HG03066 (cell line): Measurements from ENCODE around the gene CDK14.
A peak's percentile ranks its signal among the peaks of the same experiment; 100 is the strongest.
"Not testable (repeated sequence)": the region's sequence is repeated elsewhere in the genome, so short reads cannot be mapped to it uniquely, and the experiment has no call there.

Experiments used
- ATAC-seq: cut with Tn5 transposase; IDR thresholded peaks from one replicate; pipeline ENCODE4 v1.9.1; 2021; ENCODE audit warnings: low read depth; ENCODE audit not compliant: unreplicated experiment

Gene CDK14

DNA sequence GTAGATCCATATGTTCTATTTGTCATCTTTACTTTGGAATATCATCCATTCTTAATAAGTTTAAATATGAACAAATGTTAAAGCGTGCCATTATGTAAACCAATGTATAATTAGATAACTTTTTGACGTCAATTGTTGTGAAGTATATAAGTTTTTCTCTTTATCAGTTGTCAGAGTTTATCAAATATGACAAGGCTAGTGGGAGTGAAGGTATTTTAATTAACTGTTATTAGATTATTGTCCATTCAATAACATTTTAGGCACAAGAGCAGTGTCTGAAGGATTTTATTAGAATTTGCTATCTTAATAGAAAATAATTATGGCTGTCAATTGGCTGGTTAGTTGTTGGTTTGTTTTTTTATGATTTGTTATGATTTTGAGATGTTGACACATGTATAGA, 280.6 kb downstream of the CDK14 start:
- no peak for ATAC-seq

DNA sequence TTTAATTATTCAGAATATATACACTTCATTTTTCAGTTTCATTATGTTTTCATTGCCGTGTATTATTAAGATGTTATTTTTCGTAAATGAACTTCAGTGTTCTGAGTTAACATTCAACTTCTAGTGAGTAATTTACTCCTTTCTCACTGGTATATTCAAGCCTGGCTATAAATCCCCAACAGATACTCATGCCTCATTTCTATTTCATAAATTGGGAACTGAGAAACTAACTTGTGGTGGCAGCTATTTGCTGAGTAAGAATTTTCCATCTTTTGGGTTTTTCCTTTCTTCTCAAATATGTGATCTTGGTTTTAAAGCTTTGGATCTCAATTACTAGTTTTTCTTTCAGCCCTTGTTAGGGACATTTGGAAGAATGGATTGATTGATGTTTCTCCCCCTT, 281.1 kb downstream of the CDK14 start:
- no peak for ATAC-seq

DNA sequence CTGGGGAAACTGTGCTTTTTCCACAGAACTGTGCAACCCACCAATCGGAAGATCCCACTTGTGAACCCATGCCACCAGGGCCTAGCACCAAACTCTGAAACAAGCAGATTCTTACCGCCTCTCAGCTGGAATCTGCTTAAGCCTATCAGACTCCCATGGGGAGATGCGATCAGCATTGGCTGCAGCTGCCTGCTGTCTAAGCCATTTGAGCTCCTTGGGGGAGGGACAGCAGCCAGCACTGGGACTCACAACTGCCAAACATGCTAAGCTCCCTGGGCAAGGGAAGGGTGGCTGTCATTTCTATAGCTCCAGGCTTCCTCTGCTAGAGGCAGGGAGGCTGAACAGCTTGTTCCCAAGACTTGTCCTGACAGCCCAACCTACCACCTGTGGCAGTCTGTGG, 283.8 kb downstream of the CDK14 start:
- no peak for ATAC-seq

DNA sequence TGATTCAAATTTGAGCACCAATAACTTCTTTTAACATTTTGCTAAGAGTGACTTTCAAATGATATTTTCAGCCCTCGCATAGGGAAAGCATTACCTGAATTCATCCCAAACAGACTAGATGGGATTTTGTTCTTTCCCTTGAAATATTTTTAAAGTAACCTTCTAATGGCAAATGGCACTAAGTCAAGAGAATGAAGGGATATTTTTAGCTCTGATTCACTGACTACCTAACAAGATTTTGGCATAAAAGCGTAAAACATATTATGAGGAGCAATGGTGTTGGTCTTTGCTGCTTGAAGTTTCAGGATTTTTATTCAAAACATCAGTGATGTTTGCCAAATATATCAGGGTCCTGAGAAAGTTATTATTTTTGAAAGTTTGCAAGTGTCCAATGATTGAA, 290.3 kb downstream of the CDK14 start:
- no peak for ATAC-seq

DNA sequence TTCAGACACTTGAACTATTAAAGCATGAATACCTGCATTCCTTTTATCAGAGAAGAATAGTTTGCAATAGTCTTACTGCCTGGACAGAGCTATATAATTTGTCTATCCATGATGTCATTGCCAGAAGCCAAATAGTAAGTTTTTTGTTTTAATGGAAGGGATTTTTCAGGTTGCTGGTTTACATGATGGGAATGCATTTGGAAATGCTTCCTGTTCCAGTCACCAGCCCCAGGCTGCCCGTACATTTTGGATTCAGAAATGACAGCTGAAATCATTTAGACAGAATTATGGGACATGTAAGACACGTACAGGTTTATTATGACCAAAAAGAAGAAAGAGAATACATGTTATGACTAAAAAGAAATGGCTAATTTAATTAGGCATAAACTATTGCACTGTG, 293.1 kb downstream of the CDK14 start:
- ATAC-seq, result no peak

DNA sequence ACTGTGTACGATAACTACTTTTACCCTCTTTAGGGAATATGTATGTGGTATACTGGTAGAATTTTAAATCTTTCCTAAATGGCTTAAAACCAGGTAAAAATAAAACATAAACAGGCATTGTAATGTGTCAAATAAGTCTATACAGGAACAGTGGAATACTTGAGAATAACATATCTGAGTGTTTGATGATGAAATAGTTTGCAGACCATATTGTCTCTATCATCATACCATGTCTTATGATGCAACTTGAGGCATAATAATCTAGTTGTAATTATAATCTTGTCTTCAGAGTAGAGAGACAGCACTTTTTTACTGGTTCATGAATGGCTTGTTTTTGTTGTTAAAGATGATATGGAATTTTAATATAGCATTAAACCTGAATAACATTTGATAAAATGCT, 293.5 kb downstream of the CDK14 start:
- ATAC-seq, result no peak

DNA sequence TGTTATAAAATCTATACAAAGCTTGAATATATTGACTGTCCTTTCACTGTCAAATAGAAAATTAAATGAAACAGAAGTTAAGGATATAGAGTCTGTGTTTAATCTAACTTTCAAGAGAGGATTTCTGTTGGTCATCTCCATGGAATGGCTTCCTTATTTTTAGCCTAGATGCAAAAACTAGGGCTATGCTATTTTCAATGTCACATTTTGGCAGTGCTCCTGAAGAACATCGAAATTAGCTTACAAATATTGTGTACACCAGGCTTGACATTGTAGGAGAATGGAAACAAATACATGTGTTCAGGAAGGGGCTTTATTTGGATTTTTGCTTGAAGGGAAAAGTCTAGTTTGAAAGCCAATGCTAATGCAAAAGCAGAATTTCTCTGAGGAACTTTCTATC, 295.4 kb downstream of the CDK14 start:
- ATAC-seq, result no peak

DNA sequence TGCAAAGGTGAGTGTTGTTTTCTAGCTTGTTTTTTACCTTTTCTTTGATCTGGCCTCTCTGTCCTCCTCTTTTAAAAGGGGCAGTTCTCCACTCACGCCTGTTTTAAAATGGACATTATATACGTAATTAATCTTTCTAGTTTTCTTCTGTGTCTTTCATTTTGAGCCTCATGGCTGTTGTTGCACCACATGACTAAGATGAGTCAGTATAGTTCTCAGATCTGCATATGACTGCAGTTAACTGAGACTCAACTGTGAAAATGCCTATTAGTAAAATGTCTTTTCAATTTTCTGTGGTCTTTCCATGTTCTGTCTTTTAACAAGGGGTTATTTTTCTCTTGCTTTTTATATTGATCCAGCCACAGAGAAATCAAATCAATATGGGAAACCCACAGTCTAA, 296.1 kb downstream of the CDK14 start:
- ATAC-seq, result peak; percentile 77

DNA sequence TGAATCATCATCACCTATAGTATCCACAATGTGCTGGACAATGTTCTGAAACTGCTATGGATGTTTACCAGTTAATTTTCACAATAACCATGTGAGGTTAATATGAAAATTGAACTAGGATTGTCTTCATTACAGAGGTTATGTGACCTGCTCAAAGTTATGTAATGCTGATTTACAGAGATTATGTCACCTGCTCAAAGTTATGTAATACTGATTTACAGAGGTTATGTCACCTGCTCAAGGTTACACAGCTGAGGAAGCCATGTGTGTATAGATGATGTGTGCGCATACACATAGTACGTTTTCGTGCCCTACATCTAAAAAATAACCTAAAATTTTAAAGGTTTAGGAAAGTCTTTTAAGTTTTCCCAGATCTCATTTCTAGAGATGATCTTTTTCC, 298.0 kb downstream of the CDK14 start:
- no peak for ATAC-seq

DNA sequence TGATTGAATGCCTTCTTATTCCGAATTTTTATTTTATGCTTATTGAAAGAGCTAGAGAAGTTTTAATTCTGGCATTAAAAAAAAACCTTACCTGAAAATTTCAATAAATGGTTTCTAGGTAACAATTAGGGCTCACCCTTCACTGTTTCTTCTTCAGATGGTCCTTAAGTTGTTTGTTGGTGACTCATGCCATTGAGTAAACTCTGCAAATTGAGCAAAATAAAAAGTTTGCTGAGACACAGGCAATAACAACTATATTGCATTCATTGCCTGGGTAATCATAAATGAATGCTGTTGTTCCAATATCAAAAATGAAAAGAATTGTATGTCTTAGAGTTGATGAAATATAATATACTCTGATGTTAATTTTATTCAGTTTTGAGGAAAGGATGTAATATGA, 300.3 kb downstream of the CDK14 start:
- no peak for ATAC-seq

DNA sequence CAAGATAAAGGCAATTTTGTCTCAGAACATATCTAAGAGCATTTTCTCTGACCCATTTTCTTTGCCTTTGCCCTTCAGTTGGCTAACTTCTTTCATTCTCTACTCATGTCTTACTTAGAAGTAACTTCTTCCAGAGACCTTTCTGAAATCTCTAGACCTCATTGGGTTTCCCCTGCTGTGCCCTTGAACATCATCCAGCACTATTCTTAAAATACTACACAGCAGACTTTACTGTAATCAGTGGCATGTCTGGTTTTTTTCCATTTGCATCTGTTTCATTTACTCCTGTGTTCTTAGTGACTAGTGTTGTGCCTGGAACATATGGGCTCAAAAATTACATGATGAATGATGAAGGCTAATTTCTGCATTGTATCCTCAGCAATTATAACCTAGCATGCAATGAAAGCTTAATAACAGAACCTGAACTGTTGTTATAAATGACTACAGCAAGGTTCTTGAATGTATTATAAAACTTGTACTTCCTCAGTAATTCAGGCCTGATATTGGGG, 301.9 kb downstream of the CDK14 start:
- no peak for ATAC-seq

DNA sequence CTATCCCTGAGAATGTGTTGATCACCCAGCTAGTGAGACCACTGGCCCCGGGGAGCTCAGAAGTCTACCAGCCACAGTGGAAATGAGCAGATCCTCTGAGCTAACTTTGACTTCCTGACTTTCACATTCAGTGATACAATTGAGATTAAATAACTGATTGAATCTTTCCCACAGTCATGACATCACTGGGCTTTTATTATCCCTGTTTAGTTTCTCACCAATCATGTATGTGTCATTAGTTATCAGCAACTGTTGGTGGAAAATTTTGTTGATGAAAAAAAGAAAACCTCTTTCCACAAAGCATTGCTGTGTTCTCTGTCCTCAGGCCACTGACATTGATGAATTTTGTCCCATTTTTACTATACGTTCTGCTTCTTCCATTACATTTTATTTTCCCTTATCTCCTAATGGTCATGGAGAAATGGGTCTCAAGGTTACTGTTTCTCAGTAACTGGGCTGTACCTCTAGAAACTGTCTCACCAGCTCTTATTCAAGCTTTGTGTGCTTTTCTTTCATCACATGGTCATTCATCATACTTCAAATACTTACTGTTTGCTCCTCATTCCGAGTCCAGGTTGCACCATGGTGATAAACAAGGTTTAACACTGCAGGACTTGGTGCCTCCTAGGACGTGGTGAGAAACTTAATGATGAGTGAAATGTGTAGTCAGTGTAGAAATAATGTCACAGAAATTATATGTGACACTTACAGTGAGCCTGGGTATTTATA, 304.7 kb downstream of the CDK14 start:
- no peak for ATAC-seq

DNA sequence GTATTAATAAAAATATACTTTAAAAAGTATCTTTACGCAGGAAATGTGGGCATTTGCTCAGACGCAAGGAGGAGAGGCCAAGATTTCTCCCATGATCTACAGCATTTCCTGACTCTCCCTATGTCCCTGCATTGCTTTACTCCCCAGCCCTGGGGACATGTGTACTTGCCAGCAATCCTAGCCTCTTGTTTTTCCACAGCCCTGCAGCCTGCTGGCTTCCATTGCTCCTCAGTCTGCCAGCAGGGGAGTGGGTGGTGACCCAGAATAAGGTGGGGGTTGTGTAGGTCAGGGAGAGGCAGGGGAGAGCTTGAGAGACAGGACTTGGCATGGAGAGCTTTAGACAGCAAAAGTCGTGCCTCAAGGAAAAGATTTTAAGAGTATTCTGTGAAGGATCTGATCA, 307.7 kb downstream of the CDK14 start:
- ATAC-seq, result no peak

DNA sequence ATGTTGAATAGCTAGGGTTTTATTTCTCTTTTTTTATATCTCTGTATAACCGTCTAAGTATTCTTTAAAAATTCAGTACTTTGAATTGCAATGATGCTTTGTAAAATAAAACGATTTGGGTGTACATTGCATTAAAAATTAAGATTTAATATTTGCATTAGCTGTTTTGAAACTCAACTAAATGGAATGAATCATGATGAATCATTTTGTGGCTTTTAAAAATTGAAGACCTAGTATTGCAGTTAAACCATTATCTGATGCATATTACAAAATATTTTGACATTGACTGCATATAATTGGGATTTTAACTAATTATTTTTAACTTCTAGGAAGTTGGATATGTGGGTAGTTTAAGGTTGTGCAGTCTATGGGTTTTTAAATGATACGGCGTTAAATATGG, 314.0 kb downstream of the CDK14 start:
- ATAC-seq, result no peak

DNA sequence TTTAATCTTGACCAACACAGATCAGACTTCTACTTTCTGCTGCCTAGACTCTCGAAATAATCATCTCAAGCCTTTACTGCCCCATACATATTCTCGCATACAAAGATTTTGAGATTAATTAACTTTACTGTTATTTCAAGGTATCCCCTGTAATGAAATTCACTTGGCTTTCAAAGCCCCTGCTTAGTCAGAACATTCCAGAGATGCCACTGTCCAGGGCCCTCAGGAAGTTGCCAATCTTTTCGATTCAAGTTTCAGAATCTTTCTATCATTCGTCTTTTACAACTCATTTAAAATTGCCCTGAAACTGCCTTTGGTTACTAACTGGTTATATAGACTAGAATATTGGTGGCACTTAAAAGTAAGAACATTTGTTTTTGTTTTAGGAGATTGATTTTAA, 320.2 kb downstream of the CDK14 start:
- no peak for ATAC-seq

DNA sequence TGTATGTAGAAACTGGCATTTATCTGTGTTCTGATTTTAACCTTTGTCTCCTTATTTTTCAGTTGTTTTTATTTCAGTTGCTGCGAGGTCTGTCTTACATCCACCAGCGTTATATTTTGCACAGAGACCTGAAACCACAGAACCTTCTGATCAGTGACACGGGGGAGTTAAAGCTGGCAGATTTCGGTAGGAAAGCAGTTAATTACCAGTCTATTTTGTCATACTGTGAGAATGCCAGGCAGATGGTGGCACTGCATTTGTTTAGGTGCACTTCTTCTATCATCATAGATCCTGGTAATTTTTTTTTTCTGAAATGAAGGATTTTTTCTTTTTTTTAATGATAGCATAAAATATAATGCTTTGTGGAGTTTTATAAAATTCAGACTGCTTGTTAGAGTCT, 321.4 kb downstream of the CDK14 start:
- no peak for ATAC-seq

DNA sequence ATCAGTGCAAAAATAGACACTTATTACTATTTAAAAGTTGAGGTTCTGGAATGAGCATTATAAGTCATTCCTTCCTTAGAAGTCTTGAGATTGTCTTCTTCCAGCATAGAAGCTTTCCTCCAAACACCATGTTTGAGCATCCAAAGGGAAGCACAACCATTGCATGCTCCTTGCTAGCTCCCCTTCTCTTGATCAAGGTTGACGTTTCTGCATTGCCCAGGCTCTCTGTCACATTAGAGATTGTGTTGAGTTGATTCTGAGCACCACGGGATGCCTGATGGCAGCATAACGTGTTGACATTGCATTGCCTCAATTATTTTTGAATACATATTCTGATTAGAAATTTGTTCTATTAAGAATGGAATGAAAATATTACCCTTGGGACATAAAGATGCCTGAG, 322.2 kb downstream of the CDK14 start:
- no peak for ATAC-seq

DNA sequence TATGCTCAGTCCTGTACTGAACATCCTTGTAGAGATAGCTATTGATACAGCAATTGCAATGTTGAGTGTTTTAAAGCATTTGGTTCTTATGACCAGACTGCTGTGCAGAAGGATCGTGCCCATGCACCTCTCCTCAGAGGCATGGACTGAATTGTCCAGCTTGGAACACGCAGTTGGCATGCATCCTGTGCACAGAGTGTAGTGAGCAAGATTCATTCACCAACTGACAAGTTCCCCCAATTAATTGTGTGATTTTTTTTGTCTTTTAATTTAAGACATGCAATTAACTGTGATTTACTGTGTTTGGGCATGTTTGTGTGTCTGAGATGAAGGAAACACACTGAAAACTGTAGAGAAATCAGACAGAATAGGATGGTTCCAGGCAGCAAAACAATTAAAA, 323.7 kb downstream of the CDK14 start:
- no peak for ATAC-seq

DNA sequence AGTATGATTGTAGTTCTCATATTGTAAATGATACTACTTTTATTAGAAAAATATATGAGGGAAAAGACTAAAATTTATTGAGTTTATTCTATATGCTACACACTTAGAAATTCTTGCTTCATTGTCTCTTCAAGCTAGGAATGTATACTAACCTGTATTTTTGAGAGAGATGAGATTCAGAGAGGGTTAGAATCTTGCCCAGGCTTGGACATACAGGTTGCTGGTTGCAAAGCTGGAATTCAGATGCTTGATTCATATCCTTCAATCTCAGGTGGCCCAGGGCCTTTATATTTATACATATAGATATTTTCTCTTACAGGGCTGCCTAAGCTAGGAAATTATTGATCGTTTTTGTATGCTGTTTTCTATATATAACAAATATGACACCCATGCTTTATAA, 324.2 kb downstream of the CDK14 start:
- no peak for ATAC-seq

DNA sequence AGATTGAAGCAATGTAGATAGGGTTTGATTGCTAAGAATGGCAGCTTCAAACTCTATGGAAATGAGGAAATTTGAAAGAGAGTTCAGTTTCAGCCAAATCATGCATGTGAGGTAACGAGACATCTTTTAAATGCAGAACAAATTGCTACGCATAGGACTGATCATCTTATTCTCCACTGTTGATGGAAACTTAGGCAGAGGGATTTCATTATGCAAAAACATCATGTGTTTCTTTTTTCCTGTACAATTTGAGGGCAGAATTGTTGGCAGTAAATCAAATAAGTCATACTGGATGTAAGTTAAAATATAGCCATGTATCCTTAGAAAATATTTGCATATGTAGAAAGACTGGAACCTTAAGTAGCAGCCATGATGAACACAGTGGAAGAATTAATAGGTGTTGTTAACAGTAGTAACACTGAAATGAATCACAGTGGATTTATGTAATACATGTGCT, 327.4 kb downstream of the CDK14 start:
- ATAC-seq, result no peak

DNA sequence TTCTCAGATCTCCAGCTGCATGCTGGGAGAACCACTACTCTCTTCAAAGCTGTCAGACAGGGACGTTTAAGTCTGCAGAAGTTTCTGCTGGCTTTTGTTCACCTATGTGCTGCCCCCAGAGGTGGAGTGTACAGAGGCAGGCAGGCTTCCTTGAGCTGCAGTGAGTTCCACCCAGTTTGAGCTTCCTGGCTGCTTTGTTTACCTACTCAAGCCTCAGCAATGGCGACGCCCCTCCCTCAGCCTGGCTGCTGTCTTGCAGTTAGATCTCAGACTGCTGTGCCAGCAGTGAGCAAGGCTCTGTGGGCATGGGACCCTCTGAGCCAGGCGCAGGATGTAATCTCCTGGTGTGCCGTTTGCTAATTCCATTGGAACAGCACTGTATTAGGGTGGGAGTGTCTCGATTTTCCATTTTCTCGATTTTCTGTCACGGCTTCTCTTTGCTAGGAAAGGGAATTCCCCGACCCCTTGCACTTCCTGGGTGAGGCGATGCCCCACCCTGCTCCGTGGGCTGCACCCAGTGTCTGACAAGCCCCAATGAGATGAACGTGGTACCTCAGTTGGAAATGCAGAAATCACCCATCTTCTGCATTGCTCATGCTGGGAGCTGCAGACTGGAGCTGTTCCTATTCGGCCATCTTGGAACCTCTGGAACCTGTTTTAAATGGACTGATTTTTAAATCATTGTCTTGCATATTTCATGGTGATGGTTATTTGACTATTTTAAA, 332.7 kb downstream of the CDK14 start:
- ATAC-seq, result not testable (repeated sequence)
